Mucosa of gallbladder (tissue), 1 donor: ENCODE results near the gene ATRN. TPM values are rescaled to one million over a fixed set of nuclear protein-coding genes. Genes with fewer than 3 reads are reported as not detected.
A peak's percentile ranks its signal among the peaks of the same experiment; 100 is the strongest.

Experiments
- DNase-seq: peaks from one replicate; pipeline ENCODE4 v3.0.0-alpha.2; 2020; ENCODE audit warnings: low spot score
- total RNA-seq: library from RNA; stranded (reverse); gene quantifications from one replicate; pipeline ENCODE4 v1.2.1, GENCODE V29; 2021
- donor health status: DM: no; HTN: no; CAD: no.

ATRN gene
- total RNA-seq, 1 donor from 2014 or later = 39.6 TPM

- DNase-seq = no peak
Measured at GRCh38 chr20:3674995-3675900, 204.4 kb downstream of the ATRN start.

- DNase-seq = no peak
Measured at GRCh38 chr20:3677733-3678132, 206.9 kb downstream of the ATRN start.

GRCh38 chr20:3678198-3678597 is 207.4 kb downstream of the ATRN start:
- no peak for DNase-seq

- DNase-seq = no peak
Measured at GRCh38 chr20:3678856-3679720, 208.3 kb downstream of the ATRN start.

GRCh38 chr20:3679749-3680700 is 209.2 kb downstream of the ATRN start:
- peak; percentile 60 for DNase-seq

GRCh38 chr20:3680701-3681351 is 210.0 kb downstream of the ATRN start:
- no peak for DNase-seq

- no peak for DNase-seq
Measured at GRCh38 chr20:3681352-3681930, 210.6 kb downstream of the ATRN start.

GRCh38 chr20:3681931-3682781 is 211.3 kb downstream of the ATRN start, which contains the start of gene ADAM33:
Gene ADAM33 (minus strand): TSS chr20:3682010. CDS start chr20:3682004, 6 bp downstream.
- DNase-seq = no peak

GRCh38 chr20:3685341-3685740 is 214.5 kb downstream of the ATRN start:
- DNase-seq = no peak

- no peak for DNase-seq
Measured at GRCh38 chr20:3686421-3686820, 215.6 kb downstream of the ATRN start.

- peak; percentile 80 for DNase-seq
Measured at GRCh38 chr20:3686867-3687321, 216.1 kb downstream of the ATRN start.

GRCh38 chr20:3687655-3688054 is 216.8 kb downstream of the ATRN start:
- no peak for DNase-seq

GRCh38 chr20:3689978-3690377 is 219.2 kb downstream of the ATRN start:
- no peak for DNase-seq

GRCh38 chr20:3690413-3690812 is 219.6 kb downstream of the ATRN start:
- DNase-seq = no peak

- DNase-seq = no peak
Measured at GRCh38 chr20:3691306-3691705, 220.5 kb downstream of the ATRN start.

GRCh38 chr20:3691897-3692296 is 221.1 kb downstream of the ATRN start:
- no peak for DNase-seq

GRCh38 chr20:3692706-3693294 is 222.0 kb downstream of the ATRN start:
- no peak for DNase-seq

GRCh38 chr20:3693376-3693775 is 222.6 kb downstream of the ATRN start:
- DNase-seq = no peak

GRCh38 chr20:3694864-3695263 is 224.0 kb downstream of the ATRN start:
- DNase-seq = no peak
